Retina (tissue), 1 donor: Measurements from ENCODE around the gene SEC63.
"Not testable (repeated sequence)": the region's sequence is repeated elsewhere in the genome, so short reads cannot be mapped to it uniquely, and the experiment has no call there.

Experiments used
- DNase-seq: peaks from one replicate; pipeline ENCODE4 v3.0.0-alpha.2; 2016

The SEC63 gene

GRCh38 chr6:107972413-107973096, 14.5 kb upstream of the SEC63 start:
- no peak for DNase-seq

DNA sequence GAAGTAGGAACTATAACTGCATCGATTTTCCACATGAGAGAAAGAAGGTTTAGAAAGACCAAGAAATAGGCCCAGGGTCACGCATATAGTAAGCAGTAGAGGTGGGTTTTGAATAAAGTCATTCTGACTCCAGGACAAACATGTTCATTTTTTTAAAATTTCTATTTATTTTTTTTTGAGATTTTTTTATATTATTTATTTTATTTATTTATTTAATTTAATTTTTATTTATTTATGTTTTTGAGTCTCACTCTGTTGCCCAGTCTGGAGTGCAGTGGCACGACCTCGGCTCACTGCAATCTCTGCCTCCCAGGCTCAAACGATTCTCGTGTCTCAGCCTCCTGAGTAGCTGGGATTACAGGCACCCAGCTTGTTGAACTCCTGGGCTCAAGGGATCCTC, 13.2 kb upstream of the SEC63 start:
- no peak for DNase-seq

GRCh38 chr6:107970255-107970654, 12.2 kb upstream of the SEC63 start:
- no peak for DNase-seq

DNA sequence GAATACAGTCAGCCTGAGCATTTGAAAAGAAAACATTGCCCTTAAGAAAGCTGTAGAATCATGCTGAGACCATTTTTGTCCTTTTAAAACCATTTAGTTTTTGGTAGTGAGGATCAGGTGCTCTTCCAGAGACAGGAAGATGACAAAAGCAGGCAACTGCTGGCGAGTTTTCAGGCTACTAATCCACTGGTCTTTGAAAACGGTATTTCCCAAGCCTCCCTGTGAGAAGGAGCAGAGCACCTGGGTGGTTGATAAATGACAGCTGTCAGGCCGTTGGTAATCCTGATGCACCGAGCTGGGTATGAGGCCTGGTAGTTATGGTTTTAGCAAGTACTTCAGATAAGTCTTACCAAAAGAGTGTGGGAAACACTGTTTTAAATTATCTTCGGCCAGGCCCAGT, 10.1 kb upstream of the SEC63 start:
- DNase-seq = no peak

- no peak for DNase-seq
These were observed 7.7 kb upstream of the SEC63 start for GRCh38 chr6:107965746-107966145.

DNA sequence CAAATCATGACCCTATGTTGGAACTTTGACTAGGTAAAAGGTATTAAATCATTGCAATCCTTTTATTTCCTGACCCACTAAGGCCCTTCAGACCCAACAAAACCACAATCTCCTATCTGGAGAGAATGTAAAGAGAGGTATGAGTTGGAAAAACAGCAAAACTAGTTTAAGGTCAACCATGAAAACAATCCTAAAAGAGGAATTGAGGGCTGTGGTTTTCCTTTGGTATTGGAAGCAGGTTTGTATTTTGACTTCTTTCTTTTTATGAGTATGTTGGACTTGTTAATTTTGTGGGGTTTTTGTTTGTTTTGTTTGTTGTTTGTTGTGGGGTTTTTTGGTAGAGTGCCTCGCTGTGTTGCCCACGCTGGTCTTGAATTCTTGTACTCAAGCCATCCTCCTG, 4.7 kb upstream of the SEC63 start:
- no peak for DNase-seq

DNA sequence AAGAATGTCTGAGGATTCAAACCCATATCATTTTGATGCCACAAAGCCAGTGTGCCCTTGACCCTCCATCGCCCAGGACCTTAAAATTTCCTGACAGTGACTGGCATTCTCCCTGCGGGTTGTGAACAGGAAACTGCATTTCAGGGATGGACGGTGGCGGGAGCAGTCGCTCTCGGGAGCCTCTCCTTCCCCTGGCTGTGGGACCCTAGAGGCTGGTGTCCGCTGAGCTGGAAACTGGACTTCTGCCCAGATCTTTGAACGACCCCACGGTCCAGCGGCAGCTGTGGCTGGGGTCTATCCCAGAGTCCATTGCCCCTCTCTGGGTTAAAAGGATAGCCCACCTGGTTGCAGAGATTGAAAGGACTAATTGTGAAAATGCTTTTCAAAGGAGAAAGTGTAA, 1.4 kb upstream of the SEC63 start:
- DNase-seq = peak; percentile 15

DNA sequence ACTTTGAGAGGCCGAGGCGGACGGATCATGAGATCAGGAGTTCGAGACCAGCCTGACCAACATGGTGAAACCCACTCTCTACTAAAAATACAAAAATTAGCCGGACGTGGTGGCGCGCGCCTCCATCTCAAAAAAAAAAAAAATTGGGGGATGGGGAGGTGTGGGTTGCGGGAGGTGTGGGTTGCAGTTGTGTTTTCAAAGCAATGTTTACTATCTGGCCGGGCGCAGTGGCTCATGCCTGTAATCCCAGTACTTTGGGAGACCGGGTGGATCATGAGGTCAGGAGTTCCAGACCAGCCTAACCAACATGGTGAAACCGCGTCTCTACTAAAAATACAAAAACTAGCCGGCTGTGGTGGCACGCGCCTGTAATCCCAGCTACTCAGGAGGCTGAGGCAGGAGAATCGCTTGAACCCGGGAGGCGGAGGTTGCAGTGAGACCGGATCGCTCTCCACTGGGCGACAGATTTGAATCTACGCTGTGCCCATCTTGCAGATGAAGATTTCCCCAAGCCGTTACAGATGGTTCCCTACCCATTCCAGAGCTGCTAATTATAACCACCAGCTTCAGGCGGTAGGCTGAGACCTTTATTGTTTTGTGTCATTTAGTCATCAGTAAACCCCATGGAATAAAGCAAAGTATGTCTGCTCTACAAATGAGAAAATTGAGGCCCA, 818 bp upstream of the SEC63 start:
- DNase-seq = not testable (repeated sequence)

DNA sequence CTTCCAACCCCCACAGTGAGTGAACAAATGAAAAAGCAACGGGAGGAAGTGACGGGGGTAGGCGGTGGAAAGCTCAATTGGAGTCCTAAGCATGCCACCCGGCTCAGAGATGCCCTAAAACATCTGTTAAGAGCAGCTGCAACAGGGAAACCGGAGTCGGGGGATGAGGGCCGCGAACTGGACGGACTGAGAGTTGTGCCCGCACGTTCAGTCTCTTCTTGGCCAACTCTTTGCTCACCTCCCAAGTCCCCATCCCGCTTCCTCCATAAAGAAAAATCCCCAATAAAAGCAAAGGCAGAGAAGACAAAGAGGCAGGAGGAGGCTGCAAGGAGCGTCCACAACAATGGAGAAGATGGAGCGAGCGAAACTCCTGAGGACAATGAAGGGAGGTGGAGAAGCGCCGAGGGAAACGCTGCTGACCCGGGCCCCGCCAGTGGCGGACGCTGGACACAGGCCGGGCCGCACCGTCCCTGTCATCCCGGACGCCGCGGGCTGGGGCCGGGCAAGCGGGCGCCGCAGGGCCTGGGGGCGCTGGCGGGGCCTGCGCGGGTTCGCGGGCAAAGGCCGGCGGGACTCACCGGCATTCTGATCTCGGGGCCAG, 600 bp downstream of the SEC63 start:
- DNase-seq = peak; percentile 78

- DNase-seq = no peak
These were observed 1.3 kb downstream of the SEC63 start for GRCh38 chr6:107956586-107957307.

DNA sequence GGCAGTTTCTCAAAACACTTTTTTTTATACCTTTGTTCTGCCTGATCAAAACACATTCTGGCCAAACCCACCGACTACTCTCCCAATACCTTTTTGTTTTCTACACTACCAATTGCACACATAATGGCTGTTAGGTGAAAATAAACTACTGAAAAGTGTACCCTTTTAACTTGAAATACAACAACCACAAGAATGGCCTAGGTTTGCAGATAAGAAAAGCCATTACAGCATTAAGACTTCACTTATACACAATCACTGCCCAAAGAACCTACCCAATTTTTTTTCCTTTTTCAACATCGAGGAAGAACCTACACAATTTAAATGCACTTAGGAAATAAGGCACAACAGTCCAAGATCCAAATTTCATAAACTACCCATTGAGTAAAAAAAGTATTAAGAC, 1.8 kb downstream of the SEC63 start:
- no peak for DNase-seq

- not testable (repeated sequence) for DNase-seq
These were observed 4.1 kb downstream of the SEC63 start for GRCh38 chr6:107953858-107954414.

DNA sequence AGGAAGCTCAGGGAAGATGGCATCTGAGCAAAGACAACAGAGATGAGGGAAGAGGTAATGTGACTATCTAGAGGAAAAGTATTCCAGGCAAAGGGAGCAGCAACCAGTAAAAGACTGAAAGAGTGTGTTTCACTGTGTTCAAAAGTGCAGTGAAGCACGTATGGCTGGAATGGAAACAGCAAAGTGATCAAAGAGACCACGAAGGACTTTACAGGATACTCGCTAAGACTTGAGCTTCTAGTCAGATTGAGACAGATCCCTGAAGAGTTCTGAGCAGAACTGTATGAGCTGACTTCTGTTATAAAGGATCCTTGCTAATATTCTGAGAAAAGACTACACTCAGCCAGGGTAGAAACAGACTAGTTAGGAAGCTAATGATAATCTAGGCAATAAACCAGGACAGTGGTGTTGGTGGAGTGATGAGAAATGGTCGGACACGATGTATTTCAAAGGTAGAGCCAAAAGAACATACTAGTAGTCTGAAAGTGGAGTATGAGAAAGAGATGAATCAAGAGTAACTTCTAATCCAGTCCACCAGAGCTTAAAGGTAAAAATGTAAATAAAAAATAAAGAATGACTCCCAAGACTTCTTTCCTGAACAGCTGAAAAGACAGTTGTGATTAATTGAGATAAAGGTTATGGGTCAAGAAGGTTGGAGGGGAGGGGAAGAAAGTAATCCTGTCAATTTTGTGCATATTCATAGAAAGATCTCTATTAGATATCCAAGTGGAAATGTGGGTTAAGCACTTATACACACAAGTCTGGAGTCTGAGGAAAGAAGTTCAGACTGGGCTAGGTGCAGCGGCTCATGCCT, 14.2 kb downstream of the SEC63 start:
- no peak for DNase-seq

- no peak for DNase-seq
These were observed 15.9 kb downstream of the SEC63 start for GRCh38 chr6:107942142-107942541.

DNA sequence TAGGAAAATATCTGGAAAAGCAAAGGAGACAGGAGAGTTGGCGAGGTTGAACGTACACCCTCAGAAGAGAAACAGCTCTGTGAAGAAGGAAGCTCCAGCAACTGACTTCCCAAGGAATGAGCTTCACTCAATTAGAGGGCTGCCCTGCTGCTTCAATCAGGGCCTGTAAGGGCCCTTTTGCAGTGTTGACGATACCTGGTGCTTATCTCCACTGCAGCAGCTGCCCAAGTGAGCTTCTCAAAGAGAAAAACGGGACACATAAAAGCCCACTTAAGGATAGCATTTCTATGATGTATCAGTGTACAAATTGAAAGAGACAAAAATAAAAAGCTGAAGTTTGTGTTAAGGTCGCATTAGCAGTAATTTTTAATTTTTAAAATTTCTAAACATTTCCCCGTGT, 16.4 kb downstream of the SEC63 start:
- no peak for DNase-seq

- DNase-seq = no peak
These were observed 16.8 kb downstream of the SEC63 start for GRCh38 chr6:107941199-107941598.

DNA sequence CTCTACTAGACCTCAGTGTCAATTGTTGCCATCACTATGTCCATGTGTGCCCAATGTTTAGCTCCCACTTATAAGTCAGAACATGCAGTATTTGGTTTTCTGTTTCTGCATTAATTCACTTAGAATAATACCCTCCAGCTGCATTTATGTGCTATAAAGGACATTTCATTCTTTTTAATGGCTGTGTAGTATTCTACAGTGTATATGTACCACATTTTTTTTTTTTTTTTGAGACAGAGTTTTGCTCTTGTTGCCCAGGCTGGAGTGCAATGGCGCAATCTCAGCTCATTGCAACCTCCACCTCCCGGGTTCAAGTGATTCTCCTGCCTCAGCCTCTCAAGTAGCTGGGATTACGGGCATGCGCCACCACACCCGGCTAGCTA, 21.1 kb downstream of the SEC63 start:
- not testable (repeated sequence) for DNase-seq

GRCh38 chr6:107936162-107936909, 21.7 kb downstream of the SEC63 start:
- no peak for DNase-seq

- DNase-seq = not testable (repeated sequence)
These were observed 23.8 kb downstream of the SEC63 start for GRCh38 chr6:107934229-107934628.

- DNase-seq = no peak
These were observed 25.4 kb downstream of the SEC63 start for GRCh38 chr6:107932580-107932979.

GRCh38 chr6:107931894-107932293, 26.1 kb downstream of the SEC63 start:
- DNase-seq = no peak

- DNase-seq = no peak
These were observed 29.0 kb downstream of the SEC63 start for GRCh38 chr6:107928984-107929383.
